K562 (cell line): ENCODE data around the gene MRPL40. TPM values are rescaled to one million over a fixed set of nuclear protein-coding genes. Genes with fewer than 3 reads are reported as not detected.

ENCODE experiments used
- BCL6 ChIP-seq: fragments of 250-450 bp; sonication (Bioruptor Pico); IDR thresholded peaks from 2 replicates; pipeline ENCODE4 v1.4.0; 2020
- C11orf30 ChIP-seq: fragments of 450-650 bp; IDR thresholded peaks from 2 replicates; pipeline ENCODE4 v1.6.1; 2016; ENCODE audit warnings: low read depth, mild to moderate bottlenecking
- CEBPZ ChIP-seq: fragments of 150-350 bp; IDR thresholded peaks from 2 replicates; pipeline ENCODE4 v1.6.1; 2014; ENCODE audit warnings: low read depth, mild to moderate bottlenecking, low read length, borderline replicate concordance
- CHD4 ChIP-seq: fragments of 200-600 bp; sonication (generic); IDR thresholded peaks from 3 replicates; pipeline ENCODE4 v1.6.1; 2012; ENCODE audit warnings: low read depth, mild to moderate bottlenecking, mixed read lengths, low read length, inconsistent platforms; ENCODE audit not compliant: insufficient read depth, insufficient replicate concordance, poor library complexity, severe bottlenecking
- EP300 ChIP-seq: IDR thresholded peaks from 2 replicates; pipeline ENCODE4 v1.6.1; 2012; ENCODE audit warnings: low read length, improper control_type of control experiment
- ETV1 ChIP-seq: fragments of 450-650 bp; conservative IDR thresholded peaks from 2 replicates; pipeline ENCODE4 v1.6.1; 2016; ENCODE audit warnings: missing genetic modification characterization, control low read depth, low read depth, missing compliant biosample characterization
- GATAD2A ChIP-seq: fragments of 450-650 bp; IDR thresholded peaks from 2 replicates; pipeline ENCODE4 v1.6.1; 2017
- IRF9 ChIP-seq: fragments of 450-650 bp; IDR thresholded peaks from 2 replicates; pipeline ENCODE4 v1.6.1; 2016; ENCODE audit warnings: missing biosample characterization, missing genetic modification characterization
- MTA1 ChIP-seq: fragments of 450-650 bp; IDR thresholded peaks from 2 replicates; pipeline ENCODE4 v1.6.1; 2017; ENCODE audit warnings: borderline replicate concordance
- NCOA6 ChIP-seq: fragments of 450-650 bp; IDR thresholded peaks from 2 replicates; pipeline ENCODE4 v1.6.1; 2017; ENCODE audit warnings: mild to moderate bottlenecking
- NFE2L1 ChIP-seq: fragments of 450-650 bp; IDR thresholded peaks from 2 replicates; pipeline ENCODE4 v1.6.1; 2016; ENCODE audit warnings: missing genetic modification characterization, low read depth, mild to moderate bottlenecking, missing compliant biosample characterization, moderate library complexity, borderline replicate concordance
- PKNOX1 ChIP-seq: fragments of 450-650 bp; IDR thresholded peaks from 2 replicates; pipeline ENCODE4 v1.6.1; 2016
- SMARCA4 ChIP-seq: fragments of 450-650 bp; IDR thresholded peaks from 2 replicates; pipeline ENCODE4 v1.6.1; 2016
- SOX6 ChIP-seq: fragments of 450-650 bp; IDR thresholded peaks from 2 replicates; pipeline ENCODE4 v1.6.1; 2014; ENCODE audit warnings: mild to moderate bottlenecking
- TEAD1 ChIP-seq, 2 experiments: fragments of 450-650 bp in 1 of 2; sonication (generic) in 1 of 2; formaldehyde crosslinking; IDR thresholded peaks; 2 replicates each; pipeline versions ENCODE4 v1.4.0 to v1.8.0; 2020 to 2022; ENCODE audit warnings: mild to moderate bottlenecking in 2 of 2, missing genetic modification reagents in 1 of 2
- WHSC1 ChIP-seq: IDR thresholded peaks from one replicate; pipeline ENCODE4 v1.6.1; 2012; ENCODE audit warnings: low read length, control low read depth, inconsistent platforms
- ZFP30 ChIP-seq: fragments of 250-450 bp; sonication (Bioruptor Pico); IDR thresholded peaks from 2 replicates; pipeline ENCODE4 v1.8.0; 2022; ENCODE audit warnings: moderate library complexity, mild to moderate bottlenecking, inconsistent platforms, borderline replicate concordance
- ZNF253 ChIP-seq: fragments of 250-450 bp; sonication (Bioruptor Pico); conservative IDR thresholded peaks from 2 replicates; pipeline ENCODE4 v1.6.1; 2021; ENCODE audit warnings: mild to moderate bottlenecking
- ZNF41 ChIP-seq: fragments of 250-450 bp; sonication (Bioruptor Pico); conservative IDR thresholded peaks from 2 replicates; pipeline ENCODE4 v1.4.0; 2020; ENCODE audit warnings: mild to moderate bottlenecking
- ZNF655 ChIP-seq: fragments of 250-450 bp; sonication (Bioruptor Pico); IDR thresholded peaks from 2 replicates; pipeline ENCODE4 v1.5.0; 2021
- polyA plus RNA-seq, 8 experiments: library from polyadenylated mRNA; depleted of rRNA in 4 of 8; stranded (reverse) in 5 of 8; unstranded in 3 of 8; fragments of >200 nt; fragmentation: Nextera tagmentation in 2 of 8; fragmentation: Illumina TruSeq in 1 of 8; extraction: Ambion mirVana in 2 of 8; extraction: Trizol in 1 of 8; gene quantifications; 2 replicates each; pipeline versions ENCODE4 v1.2.1 to v1.2.3, GENCODE V29; 2011 to 2014; ENCODE audit warnings: inconsistent platforms in 1 of 8, missing spikeins in 1 of 8
- total RNA-seq, 7 experiments: library from RNA; depleted of rRNA in 6 of 7; stranded (reverse); fragments of >200 nt in 6 of 7; fragmentation: Illumina TruSeq in 2 of 7; extraction: Trizol in 2 of 7; gene quantifications; 2 replicates each; pipeline versions ENCODE4 v1.2.1 to v1.2.3, GENCODE V29; 2011 to 2021; ENCODE audit warnings: low replicate concordance in 1 of 7

The MRPL40 gene
- total and polyA plus RNA-seq, 9 of the 15 experiments (the other 6 are each of a cell fraction or from before 2014, with no cell fraction given) = 132 to 652 (median 208) TPM

GRCh38 chr22:19407649-19408606 lies 24.4 kb upstream of the MRPL40 start (continued):
- TF ChIP-seq ZFP30 (CRISPR knock-in tag) (no peak), IRF9 (tag) (no peak), SMARCA4 (peak; percentile 82), TEAD1 (CRISPR knock-in tag; IDR thresholded peaks at IDR 0.05) (no peak), MTA1 (no peak), PKNOX1 (no peak), ZNF655 (CRISPR knock-in tag) (no peak), BCL6 (no peak), GATAD2A (no peak), SOX6 (peak; percentile 94), ZNF253 (CRISPR knock-in tag) (no peak), NFE2L1 (tag) (no peak), C11orf30 (0 out of 2 replicates have a peak, but pooled peaks have one; percentile 12), NCOA6 (no peak), CEBPZ (no peak), ZNF41 (CRISPR knock-in tag) (peak; percentile 53; the same call in 1 of the 2 replicates), WHSC1 (peak; percentile 95), EP300 (peak; percentile 91), CHD4 (no peak), ETV1 (tag) (peak; percentile 14; the same call in 1 of the 2 replicates)
